Heart left ventricle (tissue), 16 donors: ENCODE results near the gene DGKG. TPM values are rescaled to one million over a fixed set of nuclear protein-coding genes. Genes with fewer than 3 reads are reported as not detected.

ENCODE experiments used
- ATAC-seq, 4 donors: fragments of 200-7000 bp; cut with Tn5 transposase; one replicate each; pipeline ENCODE4 v1.9.1; 2020 to 2022; ENCODE audit warnings: moderate library complexity in 4 of 4, mild to moderate bottlenecking in 3 of 4, moderate number of reproducible peaks in 1 of 4
- DNase-seq, 5 donors: peaks; one replicate each; pipeline ENCODE4 v3.0.0-alpha.2; 2020
- H3K27ac ChIP-seq, 12 donors: fragments of 200-600 bp; sonication (generic) in 4 of 12; one replicate each; pipeline versions ENCODE4 v1.5.0 to v1.8.0; 2016 to 2022; ENCODE audit warnings: mild to moderate bottlenecking in 2 of 12
- H3K27me3 ChIP-seq, 9 donors: fragments of 200-600 bp; sonication (generic) in 2 of 9; one replicate each; pipeline versions ENCODE4 v1.5.1 to v1.8.0; 2016 to 2022; ENCODE audit warnings: mild to moderate bottlenecking in 3 of 9
- H3K36me3 ChIP-seq, 9 donors: fragments of 200-600 bp; sonication (generic) in 2 of 9; one replicate each; pipeline versions ENCODE4 v1.5.0 to v1.8.0; 2018 to 2022; ENCODE audit warnings: mild to moderate bottlenecking in 2 of 9
- H3K4me1 ChIP-seq, 12 donors: fragments of 200-600 bp; sonication (generic) in 4 of 12; one replicate each; pipeline versions ENCODE4 v1.5.0 to v1.8.0; 2016 to 2022; ENCODE audit warnings: mild to moderate bottlenecking in 3 of 12
- H3K4me3 ChIP-seq, 12 donors: fragments of 200-600 bp; sonication (generic) in 4 of 12; one replicate each; pipeline versions ENCODE4 v1.5.0 to v1.8.0; 2017 to 2022; ENCODE audit warnings: mild to moderate bottlenecking in 9 of 12, moderate library complexity in 4 of 12
- H3K9me3 ChIP-seq, 12 donors: fragments of 200-600 bp; sonication (generic) in 4 of 12; one replicate each; pipeline versions ENCODE4 v1.5.0 to v1.8.0; 2016 to 2022; ENCODE audit warnings: mild to moderate bottlenecking in 1 of 12
- POLR2A ChIP-seq, 2 donors: fragments of 450-650 bp; IDR thresholded peaks; one replicate each; pipeline ENCODE4 v1.6.1; 2017; ENCODE audit warnings: antibody characterized with exemption in 2 of 2, mild to moderate bottlenecking in 2 of 2, moderate library complexity in 2 of 2
- WGBS, 4 donors: extraction: QIAGEN DNeasy Blood & Tissue Kit in 2 of 4; methylation state at CpG; one replicate each; pipeline versions ENCODE4 v1.1.5 to v1.1.7; 2013 to 2018; 5-methylcytosine and 5-hydroxymethylcytosine counted together
- intact Hi-C, 10 donors: fragments of 100-400 bp; cut with DNase I; formaldehyde crosslinking; loops; one replicate each; pipeline versions ENCODE4 v1.11.1 to v1.14.2; 2022
- polyA plus RNA-seq, 2 donors: library from polyadenylated mRNA; stranded (reverse); fragments of 200-250 nt; gene quantifications; one replicate each; pipeline ENCODE4 v1.2.3, GENCODE V29; 2013
- total RNA-seq, 9 donors: library from RNA; depleted of rRNA in 2 of 9; stranded (reverse); fragments of >200 nt in 2 of 9; fragmentation: NEBNext Ultra II Directional in 3 of 9; extraction: Animal tissue kit (Norgen Biotek cat#: 25700) in 3 of 9; gene quantifications; one replicate each; pipeline versions ENCODE4 v1.1.0 to v1.2.4, GENCODE V29; 2016 to 2023
- TF ChIP-seq, protein P1 (sequence below), 12 donors: fragments of 200-600 bp; sonication (generic) in 4 of 12; IDR thresholded peaks; one replicate each; pipeline versions ENCODE4 v1.5.0 to v1.8.0; 2018 to 2022; ENCODE audit warnings: antibody characterized with exemption in 12 of 12, mild to moderate bottlenecking in 5 of 12
- donor health status: ischemic (EF 13 %, LVEDD 7.1; RV severe dilation, severe dysfunction).
- donor health status: healthy with polysubstance abuse.
- donor health status: DM: no; HTN: yes; CAD: no.
- donor health status: DM: no; HTN: no; CAD: no.
- donor health status: ischemic (EF 25% LVEDD 6.9; RV normal size, moderate dysfunction).
- donor health status: ischemic (EF 25% LVEDD 5.7; RV mildly dilated, moderate dysfunction).
- donor health status: healthy.
- donor health status: DM: yes; HTN: yes; CAD: no.
- donor health status: ischemic (EF 35%, LVEDD 5.7; RV mildly dilated, moderate dysfunction).
- donor health status: nonischemic (EF 11% LVEDD 7.7; RV severe dilation, severe dysfunction).
- donor health status: DM: yes; HTN: yes; CAD: no.
- donor health status: PGD.
- donor health status: ischemic (EF 29% LVEDD 5.4; RV normal size, mild dysfunction).
- donor health status: nonischemic (EF 23%, LVEDD 6.1; RV moderate dilation, normal function).

The DGKG gene
- total and polyA plus RNA-seq, 11 donors = 9.0 to 59.3 (median 32.0) TPM

GRCh38 chr3:186132487-186132886 lies 229.5 kb downstream of the DGKG start:
- WGBS, 4 donors = 82 to 92% (median 88%) methylated on average over 1 to 2 of the region's 2 CpGs
- Histone ChIP-seq H3K4me3 (no peak overlapping the region), H3K9me3 (no peaks in the 10 kb centered on the region), H3K36me3 (no peaks in the 10 kb centered on the region), H3K4me1 (no peaks in the 10 kb centered on the region), H3K27ac (no peak overlapping the region), H3K27me3 (no peaks in the 10 kb centered on the region)
- intact Hi-C loops = no loop called here
- DNase-seq (no peak), ATAC-seq (no peak)
- TF ChIP-seq, protein P1, sequence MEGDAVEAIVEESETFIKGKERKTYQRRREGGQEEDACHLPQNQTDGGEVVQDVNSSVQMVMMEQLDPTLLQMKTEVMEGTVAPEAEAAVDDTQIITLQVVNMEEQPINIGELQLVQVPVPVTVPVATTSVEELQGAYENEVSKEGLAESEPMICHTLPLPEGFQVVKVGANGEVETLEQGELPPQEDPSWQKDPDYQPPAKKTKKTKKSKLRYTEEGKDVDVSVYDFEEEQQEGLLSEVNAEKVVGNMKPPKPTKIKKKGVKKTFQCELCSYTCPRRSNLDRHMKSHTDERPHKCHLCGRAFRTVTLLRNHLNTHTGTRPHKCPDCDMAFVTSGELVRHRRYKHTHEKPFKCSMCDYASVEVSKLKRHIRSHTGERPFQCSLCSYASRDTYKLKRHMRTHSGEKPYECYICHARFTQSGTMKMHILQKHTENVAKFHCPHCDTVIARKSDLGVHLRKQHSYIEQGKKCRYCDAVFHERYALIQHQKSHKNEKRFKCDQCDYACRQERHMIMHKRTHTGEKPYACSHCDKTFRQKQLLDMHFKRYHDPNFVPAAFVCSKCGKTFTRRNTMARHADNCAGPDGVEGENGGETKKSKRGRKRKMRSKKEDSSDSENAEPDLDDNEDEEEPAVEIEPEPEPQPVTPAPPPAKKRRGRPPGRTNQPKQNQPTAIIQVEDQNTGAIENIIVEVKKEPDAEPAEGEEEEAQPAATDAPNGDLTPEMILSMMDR (IDR thresholded peaks at IDR 0.05) = no peak
- TF ChIP-seq POLR2A (IDR thresholded peaks at IDR 0.05) = no peak

DNA sequence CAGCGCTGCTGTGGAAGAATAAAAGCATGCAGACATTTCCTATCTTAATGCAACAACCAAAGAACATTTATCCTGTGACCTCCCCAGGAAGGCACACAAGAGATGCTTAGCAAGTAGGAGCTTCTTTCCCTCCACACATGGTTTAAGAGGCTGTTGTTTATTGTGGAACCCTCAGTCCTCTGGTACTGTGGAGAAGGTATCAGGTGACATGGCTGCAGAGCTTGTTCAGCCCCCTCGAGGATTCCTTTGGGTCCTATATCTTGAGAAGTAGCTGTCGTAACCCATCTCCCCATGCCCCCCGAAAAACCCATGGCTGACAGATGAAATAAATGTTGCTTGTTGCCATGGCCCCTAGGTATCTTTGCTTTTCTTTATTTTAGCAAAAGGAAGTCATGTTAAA lies 232.8 kb downstream of the DGKG start:
- Histone ChIP-seq H3K4me3 (no peak overlapping the region), H3K36me3 (no peaks in the 10 kb centered on the region), H3K27ac (no peak overlapping the region), H3K4me1 (no peaks in the 10 kb centered on the region), H3K9me3 (no peaks in the 10 kb centered on the region), H3K27me3 (no peaks in the 10 kb centered on the region)
- WGBS, 4 donors = 78 to 95% (median 86%) methylated on average over 4 of the region's 4 CpGs
- ATAC-seq (no peak), DNase-seq (no peak)
- intact Hi-C loops = no loop called here
- TF ChIP-seq, protein P1 (IDR thresholded peaks at IDR 0.05) = no peak
- no peak for TF ChIP-seq POLR2A (IDR thresholded peaks at IDR 0.05)

- Histone ChIP-seq H3K27ac (no peak overlapping the region), H3K9me3 (no peaks in the 10 kb centered on the region), H3K4me1 (no peaks in the 10 kb centered on the region), H3K27me3 (no peaks in the 10 kb centered on the region), H3K4me3 (no peak overlapping the region), H3K36me3 (no peaks in the 10 kb centered on the region)
- DNase-seq (no peak), ATAC-seq (no peak)
- intact Hi-C loops = no loop called here
- WGBS, 4 donors = 71 to 79% (median 76%) methylated on average over 8 of the region's 8 CpGs
- no peak for TF ChIP-seq POLR2A (IDR thresholded peaks at IDR 0.05)
- TF ChIP-seq, protein P1 (IDR thresholded peaks at IDR 0.05) = no peak
These were observed 233.9 kb downstream of the DGKG start for GRCh38 chr3:186128158-186128557.

DNA sequence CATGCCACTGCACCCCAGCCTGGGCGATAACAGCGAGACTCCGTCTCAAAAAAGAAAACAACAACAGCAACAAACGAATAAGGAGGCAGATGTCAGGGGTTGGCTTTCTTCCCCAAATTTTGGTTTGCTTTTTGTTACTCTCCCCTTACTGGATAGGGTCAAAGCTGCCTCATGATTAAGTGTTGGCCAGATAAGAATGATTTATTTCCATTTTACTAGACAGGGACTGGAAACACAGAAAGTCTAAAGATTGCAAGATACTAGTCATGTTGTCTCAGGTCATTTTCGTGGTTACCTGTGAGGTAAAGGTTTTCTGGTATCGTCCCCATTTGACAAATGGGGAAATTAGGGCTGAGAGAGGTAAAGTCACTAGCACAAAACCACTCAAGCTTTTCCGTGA lies 234.6 kb downstream of the DGKG start:
- H3K4me3 ChIP-seq = no peak overlapping the region
- no peaks in the 10 kb centered on the region for H3K27me3 ChIP-seq
- intact Hi-C loops = no loop called here
- TF ChIP-seq, protein P1 (IDR thresholded peaks at IDR 0.05) = no peak
- TF ChIP-seq POLR2A (IDR thresholded peaks at IDR 0.05) = no peak
- H3K4me1 ChIP-seq = no peaks in the 10 kb centered on the region
- WGBS, 4 donors = 86 to 93% (median 93%) methylated on average over 7 of the region's 7 CpGs
- DNase-seq (no peak), ATAC-seq (no peak)
- no peaks in the 10 kb centered on the region for H3K9me3 ChIP-seq
- H3K27ac ChIP-seq = no peak overlapping the region
- no peaks in the 10 kb centered on the region for H3K36me3 ChIP-seq
